GM12878 (cell line): ENCODE data around the gene EIF4E2. TPM values are rescaled to one million over a fixed set of nuclear protein-coding genes. Genes with fewer than 3 reads are reported as not detected.

Experiments used
- BCL11A ChIP-seq: IDR thresholded peaks from 2 replicates; pipeline ENCODE4 v1.6.1; 2011; ENCODE audit warnings: low read depth, low read length
- CEBPB ChIP-seq, 2 experiments: fragments of 150-350 bp in 1 of 2; IDR thresholded peaks; 2 replicates each; pipeline ENCODE4 v1.6.1; 2012 to 2014; ENCODE audit warnings: low read depth in 2 of 2, low read length in 2 of 2, borderline replicate concordance in 1 of 2, inconsistent platforms in 1 of 2
- CHD4 ChIP-seq: fragments of 200-600 bp; sonication (generic); IDR thresholded peaks from 2 replicates; pipeline ENCODE4 v1.6.1; 2016; ENCODE audit warnings: mild to moderate bottlenecking
- DPF2 ChIP-seq: fragments of 450-650 bp; IDR thresholded peaks from 2 replicates; pipeline ENCODE4 v1.6.1; 2017; ENCODE audit warnings: mild to moderate bottlenecking
- FOXK2 ChIP-seq: fragments of 450-650 bp; IDR thresholded peaks from 2 replicates; pipeline ENCODE4 v1.6.1; 2017; ENCODE audit warnings: mild to moderate bottlenecking, moderate library complexity
- HDAC6 ChIP-seq: fragments of 200-600 bp; sonication (generic); IDR thresholded peaks from one replicate; pipeline ENCODE4 v1.8.0; 2017; ENCODE audit warnings: antibody characterized with exemption; ENCODE audit not compliant: unreplicated experiment
- IRF5 ChIP-seq: fragments of 450-650 bp; IDR thresholded peaks from 2 replicates; pipeline ENCODE4 v1.6.1; 2017; ENCODE audit warnings: borderline replicate concordance
- YBX1 ChIP-seq: fragments of 450-650 bp; IDR thresholded peaks from 2 replicates; pipeline ENCODE4 v1.6.1; 2016; ENCODE audit warnings: antibody characterized with exemption
- ZNF207 ChIP-seq: fragments of 450-650 bp; IDR thresholded peaks from 2 replicates; pipeline ENCODE4 v1.6.1; 2014; ENCODE audit warnings: antibody characterized with exemption, mild to moderate bottlenecking, borderline replicate concordance
- ZNF217 ChIP-seq: fragments of 450-650 bp; IDR thresholded peaks from 2 replicates; pipeline ENCODE4 v1.6.1; 2017; ENCODE audit warnings: antibody characterized with exemption, mild to moderate bottlenecking
- ZNF274 ChIP-seq: IDR thresholded peaks from one replicate; pipeline ENCODE4 v1.8.0; 2011; ENCODE audit not compliant: insufficient read length, insufficient read depth
- ZNF592 ChIP-seq: fragments of 450-650 bp; IDR thresholded peaks from 2 replicates; pipeline ENCODE4 v1.6.1; 2017; ENCODE audit warnings: mild to moderate bottlenecking, moderate library complexity
- polyA plus RNA-seq, 11 experiments: library from polyadenylated mRNA; depleted of rRNA in 4 of 11; unstranded in 6 of 11; stranded (reverse) in 5 of 11; fragments of >200 nt; fragmentation: Nextera tagmentation in 4 of 11; fragmentation: Illumina TruSeq in 1 of 11; extraction: Ambion mirVana in 4 of 11; extraction: Trizol in 1 of 11; gene quantifications; 1 replicate in 1 of 11; 2 replicates in 10 of 11; pipeline versions ENCODE4 v1.2.1 to v1.2.3, GENCODE V29; 2011 to 2016; ENCODE audit warnings: inconsistent platforms in 2 of 11, missing spikeins in 2 of 11, low read depth in 1 of 11
- total RNA-seq, 4 experiments: library from RNA; depleted of rRNA in 3 of 4; stranded (reverse); fragments of >200 nt in 3 of 4; fragmentation: Illumina TruSeq in 1 of 4; extraction: Trizol in 1 of 4; gene quantifications; 2 replicates each; pipeline versions ENCODE4 v1.2.1 to v1.2.3, GENCODE V29; 2013 to 2021
- TF ChIP-seq, protein P1 (sequence below): fragments of 150-350 bp; IDR thresholded peaks from 2 replicates; pipeline ENCODE4 v1.6.1; 2016; ENCODE audit warnings: low read depth, low read length
- TF ChIP-seq, protein P2 (sequence below): fragments of 450-650 bp; conservative IDR thresholded peaks from 2 replicates; pipeline ENCODE4 v1.6.1; 2017; ENCODE audit warnings: mild to moderate bottlenecking, moderate library complexity
- TF ChIP-seq, protein P3 (sequence below): IDR thresholded peaks from 2 replicates; pipeline ENCODE4 v1.6.1; 2012; ENCODE audit warnings: low read depth, low read length, improper control_type of control experiment
- TF ChIP-seq, protein P4 (sequence below): IDR thresholded peaks from 2 replicates; pipeline ENCODE4 v1.6.1; 2011; ENCODE audit warnings: borderline replicate concordance, low read depth, mild to moderate bottlenecking, moderate library complexity, low read length; ENCODE audit not compliant: insufficient read depth, poor library complexity, severe bottlenecking

Gene EIF4E2
- total and polyA plus RNA-seq, 10 of the 15 experiments (the other 5 are each of a cell fraction or from before 2014, with no cell fraction given) = 56.1 to 158 (median 110) TPM

DNA sequence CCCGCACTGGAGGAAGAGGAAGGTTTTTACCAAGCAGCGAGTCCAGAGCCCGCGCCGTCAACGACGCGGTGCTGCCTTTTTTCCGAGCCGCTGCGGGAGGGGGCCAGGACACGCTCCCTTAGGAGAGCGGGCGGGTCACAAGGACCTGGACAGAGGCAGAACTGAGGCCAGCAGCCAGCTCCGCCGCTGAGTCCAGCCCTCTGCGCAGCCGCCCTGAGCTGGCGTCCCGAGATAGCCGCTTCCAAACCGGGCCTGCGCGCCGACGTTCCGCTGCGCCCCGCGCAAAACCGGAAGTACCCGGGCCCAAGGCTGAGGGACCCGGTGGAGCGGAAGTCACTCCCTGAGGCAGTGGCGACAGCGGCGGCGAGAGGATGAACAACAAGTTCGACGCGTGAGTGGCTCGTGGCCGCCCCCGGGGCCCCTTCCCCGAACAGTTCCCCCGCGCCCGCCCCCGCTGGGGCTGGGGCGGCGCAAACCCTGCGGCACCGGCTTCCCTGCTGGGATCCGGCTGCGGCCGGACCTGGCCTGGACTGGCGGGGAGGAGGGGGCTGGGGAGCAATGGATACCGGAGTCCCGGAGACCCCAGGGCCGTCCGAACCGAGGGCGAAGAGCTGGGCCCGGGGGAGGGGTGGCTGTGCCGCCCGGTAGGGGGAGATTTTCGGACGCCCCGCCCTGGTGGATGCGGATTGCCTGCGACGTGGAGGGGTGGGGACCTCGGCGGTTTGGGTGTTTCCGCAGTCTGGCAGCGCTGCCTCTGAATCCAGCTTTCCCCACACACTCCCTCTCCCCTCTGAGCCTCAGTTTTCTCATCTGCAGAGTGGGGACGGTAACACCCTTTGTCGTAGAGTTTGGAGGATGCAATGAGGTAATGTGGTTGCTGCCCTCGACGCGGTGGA lies at the start of gene EIF4E2, which contains the start of gene TIGD1 (continued):
- TF ChIP-seq, protein P1, sequence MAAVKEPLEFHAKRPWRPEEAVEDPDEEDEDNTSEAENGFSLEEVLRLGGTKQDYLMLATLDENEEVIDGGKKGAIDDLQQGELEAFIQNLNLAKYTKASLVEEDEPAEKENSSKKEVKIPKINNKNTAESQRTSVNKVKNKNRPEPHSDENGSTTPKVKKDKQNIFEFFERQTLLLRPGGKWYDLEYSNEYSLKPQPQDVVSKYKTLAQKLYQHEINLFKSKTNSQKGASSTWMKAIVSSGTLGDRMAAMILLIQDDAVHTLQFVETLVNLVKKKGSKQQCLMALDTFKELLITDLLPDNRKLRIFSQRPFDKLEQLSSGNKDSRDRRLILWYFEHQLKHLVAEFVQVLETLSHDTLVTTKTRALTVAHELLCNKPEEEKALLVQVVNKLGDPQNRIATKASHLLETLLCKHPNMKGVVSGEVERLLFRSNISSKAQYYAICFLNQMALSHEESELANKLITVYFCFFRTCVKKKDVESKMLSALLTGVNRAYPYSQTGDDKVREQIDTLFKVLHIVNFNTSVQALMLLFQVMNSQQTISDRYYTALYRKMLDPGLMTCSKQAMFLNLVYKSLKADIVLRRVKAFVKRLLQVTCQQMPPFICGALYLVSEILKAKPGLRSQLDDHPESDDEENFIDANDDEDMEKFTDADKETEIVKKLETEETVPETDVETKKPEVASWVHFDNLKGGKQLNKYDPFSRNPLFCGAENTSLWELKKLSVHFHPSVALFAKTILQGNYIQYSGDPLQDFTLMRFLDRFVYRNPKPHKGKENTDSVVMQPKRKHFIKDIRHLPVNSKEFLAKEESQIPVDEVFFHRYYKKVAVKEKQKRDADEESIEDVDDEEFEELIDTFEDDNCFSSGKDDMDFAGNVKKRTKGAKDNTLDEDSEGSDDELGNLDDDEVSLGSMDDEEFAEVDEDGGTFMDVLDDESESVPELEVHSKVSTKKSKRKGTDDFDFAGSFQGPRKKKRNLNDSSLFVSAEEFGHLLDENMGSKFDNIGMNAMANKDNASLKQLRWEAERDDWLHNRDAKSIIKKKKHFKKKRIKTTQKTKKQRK = no peak
- TF ChIP-seq BCL11A (no peak), YBX1 (no peak), CEBPB (IDR thresholded peaks at IDR 0.05; ENCODE audit: borderline replicate concordance in 1 of 2, low read depth in 2 of 2, low read length in 2 of 2) (no peak), HDAC6 (peak; percentile 66), FOXK2 (no peak; the same call in 1 of the 2 replicates), CHD4 (no peak), IRF5 (no peak), ZNF217 (no peak), ZNF592 (no peak), ZNF274 (no peak), ZNF207 (no peak; the same call in 1 of the 2 replicates), DPF2 (0 out of 2 replicates have a peak, but pooled peaks have one; percentile 34)
- TF ChIP-seq, protein P2, sequence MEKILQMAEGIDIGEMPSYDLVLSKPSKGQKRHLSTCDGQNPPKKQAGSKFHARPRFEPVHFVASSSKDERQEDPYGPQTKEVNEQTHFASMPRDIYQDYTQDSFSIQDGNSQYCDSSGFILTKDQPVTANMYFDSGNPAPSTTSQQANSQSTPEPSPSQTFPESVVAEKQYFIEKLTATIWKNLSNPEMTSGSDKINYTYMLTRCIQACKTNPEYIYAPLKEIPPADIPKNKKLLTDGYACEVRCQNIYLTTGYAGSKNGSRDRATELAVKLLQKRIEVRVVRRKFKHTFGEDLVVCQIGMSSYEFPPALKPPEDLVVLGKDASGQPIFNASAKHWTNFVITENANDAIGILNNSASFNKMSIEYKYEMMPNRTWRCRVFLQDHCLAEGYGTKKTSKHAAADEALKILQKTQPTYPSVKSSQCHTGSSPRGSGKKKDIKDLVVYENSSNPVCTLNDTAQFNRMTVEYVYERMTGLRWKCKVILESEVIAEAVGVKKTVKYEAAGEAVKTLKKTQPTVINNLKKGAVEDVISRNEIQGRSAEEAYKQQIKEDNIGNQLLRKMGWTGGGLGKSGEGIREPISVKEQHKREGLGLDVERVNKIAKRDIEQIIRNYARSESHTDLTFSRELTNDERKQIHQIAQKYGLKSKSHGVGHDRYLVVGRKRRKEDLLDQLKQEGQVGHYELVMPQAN = peak; percentile 12; the same call in 1 of the 2 replicates
- TF ChIP-seq, protein P3, sequence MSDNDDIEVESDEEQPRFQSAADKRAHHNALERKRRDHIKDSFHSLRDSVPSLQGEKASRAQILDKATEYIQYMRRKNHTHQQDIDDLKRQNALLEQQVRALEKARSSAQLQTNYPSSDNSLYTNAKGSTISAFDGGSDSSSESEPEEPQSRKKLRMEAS = peak; percentile 77
- TF ChIP-seq, protein P4, sequence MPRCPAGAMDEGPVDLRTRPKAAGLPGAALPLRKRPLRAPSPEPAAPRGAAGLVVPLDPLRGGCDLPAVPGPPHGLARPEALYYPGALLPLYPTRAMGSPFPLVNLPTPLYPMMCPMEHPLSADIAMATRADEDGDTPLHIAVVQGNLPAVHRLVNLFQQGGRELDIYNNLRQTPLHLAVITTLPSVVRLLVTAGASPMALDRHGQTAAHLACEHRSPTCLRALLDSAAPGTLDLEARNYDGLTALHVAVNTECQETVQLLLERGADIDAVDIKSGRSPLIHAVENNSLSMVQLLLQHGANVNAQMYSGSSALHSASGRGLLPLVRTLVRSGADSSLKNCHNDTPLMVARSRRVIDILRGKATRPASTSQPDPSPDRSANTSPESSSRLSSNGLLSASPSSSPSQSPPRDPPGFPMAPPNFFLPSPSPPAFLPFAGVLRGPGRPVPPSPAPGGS = no peak
